ENCODE data around the gene GNAT2.

Gene GNAT2

DNA sequence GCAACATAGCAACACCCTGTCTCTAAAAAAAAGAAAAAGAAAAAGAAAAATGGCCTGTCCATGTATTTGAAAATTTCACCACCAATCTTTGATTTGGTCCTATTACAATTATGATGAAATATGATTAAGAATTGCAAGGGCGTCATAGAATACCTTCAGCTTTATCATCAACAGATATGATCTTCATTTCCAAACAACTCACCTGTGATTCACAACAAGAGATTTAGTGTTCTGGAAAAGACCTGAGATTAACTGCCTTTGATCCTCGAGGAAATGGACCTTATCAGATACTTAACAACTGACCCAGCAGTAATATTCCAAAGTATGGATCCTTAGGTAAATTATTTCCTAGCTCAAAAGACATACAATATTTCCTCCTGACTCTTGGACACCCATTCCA lies 33.0 kb upstream of the GNAT2 start:
- peaks cover 14% of the 10 kb centered on the region for H3K4me1 Mint-ChIP-seq (ENCODE audit: low read depth)
- H3K27me3 Mint-ChIP-seq: peaks cover 26% of the 10 kb centered on the region
- H3K27ac Mint-ChIP-seq: no peak overlapping the region
- no peak overlapping the region for H3K4me3 Mint-ChIP-seq
- no peaks in the 10 kb centered on the region for H3K36me3 Mint-ChIP-seq (ENCODE audit: low read depth)
- no peaks in the 10 kb centered on the region for H3K9me3 Mint-ChIP-seq

DNA sequence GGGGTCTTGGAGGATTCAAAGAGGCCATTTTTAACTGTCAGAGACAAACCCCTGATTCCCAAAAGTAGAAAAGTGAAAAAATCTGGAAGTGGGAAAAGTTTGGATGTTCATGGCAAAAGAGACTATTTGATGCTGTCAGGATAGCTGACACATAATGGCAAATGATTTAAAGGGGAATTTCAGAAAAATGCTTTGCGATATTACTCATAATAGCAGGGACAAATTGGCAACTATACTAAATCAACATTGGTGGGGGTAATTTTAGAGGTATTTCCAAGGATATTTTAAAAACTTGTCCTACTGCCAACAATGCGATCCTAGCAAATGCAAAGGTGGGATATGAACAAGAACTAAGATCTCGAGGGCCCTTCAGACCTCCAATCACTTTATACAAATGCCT lies 31.2 kb upstream of the GNAT2 start:
- Mint-ChIP-seq H3K4me3 (no peak overlapping the region), H3K4me1 (ENCODE audit: low read depth) (peaks cover 10% of the 10 kb centered on the region), H3K27ac (no peak overlapping the region), H3K27me3 (peaks cover 26% of the 10 kb centered on the region), H3K36me3 (ENCODE audit: low read depth) (no peaks in the 10 kb centered on the region), H3K9me3 (no peaks in the 10 kb centered on the region)

DNA sequence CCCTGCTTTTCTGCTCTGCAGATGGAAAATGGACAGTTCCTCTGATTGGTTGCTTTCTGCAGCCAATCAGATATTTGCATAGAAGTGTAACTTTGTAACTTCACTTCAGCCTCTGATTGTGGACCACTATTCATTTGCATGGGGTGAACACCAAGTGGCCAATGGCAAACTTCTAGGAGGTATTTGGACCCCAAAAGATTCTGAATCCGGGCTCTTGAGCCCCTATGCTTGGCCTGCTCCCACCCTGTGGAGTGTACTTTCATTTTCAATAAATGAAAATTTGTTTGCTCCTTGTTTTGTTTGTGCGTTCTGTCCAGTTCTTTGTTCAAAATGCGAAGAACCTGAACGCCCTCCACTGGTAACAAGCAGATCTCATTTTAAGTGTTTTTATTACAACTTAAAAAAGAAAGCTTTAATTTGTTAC lies 30.1 kb upstream of the GNAT2 start:
- Mint-ChIP-seq H3K27ac (no peak overlapping the region), H3K36me3 (ENCODE audit: low read depth) (no peaks in the 10 kb centered on the region), H3K9me3 (no peaks in the 10 kb centered on the region), H3K4me1 (ENCODE audit: low read depth) (no peaks in the 10 kb centered on the region), H3K4me3 (no peak overlapping the region), H3K27me3 (peaks cover 21% of the 10 kb centered on the region)

GRCh38 chr1:109644670-109645069 lies 25.3 kb upstream of the GNAT2 start:
- Mint-ChIP-seq H3K27me3 (peaks cover 3% of the 10 kb centered on the region), H3K36me3 (ENCODE audit: low read depth) (no peaks in the 10 kb centered on the region), H3K9me3 (no peaks in the 10 kb centered on the region), H3K27ac (no peak overlapping the region), H3K4me3 (no peak overlapping the region), H3K4me1 (ENCODE audit: low read depth) (peaks cover 7% of the 10 kb centered on the region)

GRCh38 chr1:109643385-109644230 lies 24.2 kb upstream of the GNAT2 start:
- Mint-ChIP-seq H3K27me3 (peaks cover 3% of the 10 kb centered on the region), H3K9me3 (no peaks in the 10 kb centered on the region), H3K27ac (no peak overlapping the region), H3K4me1 (ENCODE audit: low read depth) (peaks cover 7% of the 10 kb centered on the region), H3K36me3 (ENCODE audit: low read depth) (no peaks in the 10 kb centered on the region), H3K4me3 (no peak overlapping the region)

GRCh38 chr1:109642626-109643025 lies 23.2 kb upstream of the GNAT2 start:
- peaks cover 7% of the 10 kb centered on the region for H3K4me1 Mint-ChIP-seq (ENCODE audit: low read depth)
- no peaks in the 10 kb centered on the region for H3K9me3 Mint-ChIP-seq
- peaks cover 3% of the 10 kb centered on the region for H3K27me3 Mint-ChIP-seq
- H3K4me3 Mint-ChIP-seq: no peak overlapping the region
- no peak overlapping the region for H3K27ac Mint-ChIP-seq
- no peaks in the 10 kb centered on the region for H3K36me3 Mint-ChIP-seq (ENCODE audit: low read depth)

DNA sequence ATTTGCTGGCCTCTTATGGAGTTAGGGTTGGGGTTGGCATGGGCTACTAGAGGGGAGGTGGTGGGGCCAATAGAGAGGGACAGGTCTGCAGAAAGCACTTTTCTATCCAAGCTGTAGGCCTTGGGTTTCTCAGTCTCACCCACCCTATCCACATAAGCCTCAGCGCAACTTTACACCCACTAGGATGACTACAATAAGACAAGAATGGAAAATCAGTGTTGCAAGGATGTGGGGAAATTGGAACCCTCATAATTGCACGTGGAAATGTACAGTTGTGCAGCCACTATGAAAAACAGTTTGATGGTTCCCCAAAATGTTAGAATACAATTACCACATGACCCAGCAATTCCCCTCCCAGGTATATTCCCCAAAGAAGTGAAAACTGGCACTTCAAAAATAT lies 22.4 kb upstream of the GNAT2 start:
- peaks cover 3% of the 10 kb centered on the region for H3K27me3 Mint-ChIP-seq

DNA sequence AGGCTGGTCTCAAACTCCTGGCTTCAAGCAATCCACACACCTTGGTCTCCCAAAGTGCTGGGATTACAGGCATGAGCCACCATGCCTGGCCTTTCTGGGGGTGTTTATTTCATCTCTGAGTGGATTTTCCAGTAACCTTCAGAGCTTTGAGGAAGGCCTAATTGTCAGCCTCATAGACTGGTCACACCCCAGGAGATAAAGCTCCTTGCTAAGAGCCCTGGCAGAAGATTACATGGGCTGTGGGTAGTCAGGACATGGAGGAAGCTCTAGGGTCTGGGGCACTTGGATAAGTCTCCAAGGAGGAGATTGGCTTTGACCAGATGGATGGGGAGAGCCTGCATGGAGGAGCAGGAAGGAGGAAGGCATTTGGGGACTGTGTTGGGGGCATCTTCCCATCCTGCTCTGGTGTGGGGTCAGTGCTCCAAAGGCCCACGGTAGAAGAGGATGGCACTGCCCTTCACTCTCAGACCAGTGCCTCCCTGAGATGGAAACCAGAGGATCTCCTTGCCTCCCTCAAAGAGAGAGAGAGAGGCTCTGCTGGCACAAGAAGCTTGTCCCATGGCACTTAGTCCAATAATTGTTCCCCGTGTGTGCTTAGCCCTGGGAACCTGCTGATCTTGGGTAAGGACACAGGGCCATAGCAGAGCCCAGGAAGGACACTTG lies 21.8 kb upstream of the GNAT2 start:
- no peaks in the 10 kb centered on the region for H3K9me3 Mint-ChIP-seq
- H3K4me3 Mint-ChIP-seq: no peak overlapping the region
- H3K27me3 Mint-ChIP-seq: peaks cover 3% of the 10 kb centered on the region
- no peak overlapping the region for H3K27ac Mint-ChIP-seq
- H3K4me1 Mint-ChIP-seq (ENCODE audit: low read depth): peaks cover 7% of the 10 kb centered on the region
- no peaks in the 10 kb centered on the region for H3K36me3 Mint-ChIP-seq (ENCODE audit: low read depth)

More for the DNA sequence above, 22.4 kb upstream of the GNAT2 start:
- H3K27ac Mint-ChIP-seq: no peak overlapping the region
- H3K9me3 Mint-ChIP-seq: no peaks in the 10 kb centered on the region
- no peak overlapping the region for H3K4me3 Mint-ChIP-seq
- peaks cover 7% of the 10 kb centered on the region for H3K4me1 Mint-ChIP-seq (ENCODE audit: low read depth)
- no peaks in the 10 kb centered on the region for H3K36me3 Mint-ChIP-seq (ENCODE audit: low read depth)

DNA sequence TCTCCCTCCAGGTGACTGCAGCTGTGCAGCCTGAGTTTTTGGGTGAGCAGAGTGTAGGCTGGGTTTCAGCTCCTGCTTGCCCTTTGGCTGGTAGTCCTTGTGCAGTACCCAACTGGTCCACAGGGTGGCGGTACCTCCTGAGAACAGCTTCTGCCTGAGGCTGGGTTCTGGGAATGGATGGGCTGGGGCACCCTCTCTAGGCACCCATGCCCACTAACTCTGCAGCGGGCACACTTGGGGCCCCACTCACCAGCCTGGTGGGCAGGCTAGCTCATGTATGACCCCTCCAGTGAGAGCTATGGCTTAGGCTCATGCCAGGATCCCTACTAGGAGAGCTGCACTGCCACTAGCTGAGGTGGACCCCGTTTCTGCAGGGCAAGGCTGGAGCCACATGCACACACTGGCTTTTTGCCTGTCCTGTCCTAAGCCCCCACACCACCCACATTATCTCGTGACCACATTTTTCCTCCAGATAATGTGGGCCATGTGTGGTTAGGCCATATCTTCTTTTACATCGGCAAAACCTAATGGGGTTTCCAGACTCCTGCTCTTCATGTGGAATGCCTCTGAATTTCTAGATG lies 21.0 kb upstream of the GNAT2 start:
- no peaks in the 10 kb centered on the region for H3K9me3 Mint-ChIP-seq
- H3K4me1 Mint-ChIP-seq (ENCODE audit: low read depth): peaks cover 8% of the 10 kb centered on the region
- H3K27ac Mint-ChIP-seq: no peak overlapping the region
- no peaks in the 10 kb centered on the region for H3K36me3 Mint-ChIP-seq (ENCODE audit: low read depth)
- no peak overlapping the region for H3K4me3 Mint-ChIP-seq
- H3K27me3 Mint-ChIP-seq: peaks cover 3% of the 10 kb centered on the region

- H3K4me1 Mint-ChIP-seq (ENCODE audit: low read depth): peaks cover 14% of the 10 kb centered on the region
- H3K27me3 Mint-ChIP-seq: peaks cover 3% of the 10 kb centered on the region
- H3K9me3 Mint-ChIP-seq: no peaks in the 10 kb centered on the region
- H3K4me3 Mint-ChIP-seq: no peak overlapping the region
- no peak overlapping the region for H3K27ac Mint-ChIP-seq
- no peaks in the 10 kb centered on the region for H3K36me3 Mint-ChIP-seq (ENCODE audit: low read depth)
These were observed 20.4 kb upstream of the GNAT2 start for GRCh38 chr1:109639841-109640184.

- no peak overlapping the region for H3K27ac Mint-ChIP-seq
- H3K9me3 Mint-ChIP-seq: no peaks in the 10 kb centered on the region
- no peaks in the 10 kb centered on the region for H3K36me3 Mint-ChIP-seq (ENCODE audit: low read depth)
- H3K4me3 Mint-ChIP-seq: no peak overlapping the region
- peaks cover 19% of the 10 kb centered on the region for H3K4me1 Mint-ChIP-seq (ENCODE audit: low read depth)
- H3K27me3 Mint-ChIP-seq: peaks cover 3% of the 10 kb centered on the region
These were observed 19.8 kb upstream of the GNAT2 start for GRCh38 chr1:109639063-109639840.

- peaks cover 3% of the 10 kb centered on the region for H3K27me3 Mint-ChIP-seq
- H3K9me3 Mint-ChIP-seq: no peaks in the 10 kb centered on the region
- no peak overlapping the region for H3K27ac Mint-ChIP-seq
- no peak overlapping the region for H3K4me3 Mint-ChIP-seq
- no peaks in the 10 kb centered on the region for H3K36me3 Mint-ChIP-seq (ENCODE audit: low read depth)
- H3K4me1 Mint-ChIP-seq (ENCODE audit: low read depth): peaks cover 21% of the 10 kb centered on the region
These were observed 18.0 kb upstream of the GNAT2 start for GRCh38 chr1:109637446-109637845.

DNA sequence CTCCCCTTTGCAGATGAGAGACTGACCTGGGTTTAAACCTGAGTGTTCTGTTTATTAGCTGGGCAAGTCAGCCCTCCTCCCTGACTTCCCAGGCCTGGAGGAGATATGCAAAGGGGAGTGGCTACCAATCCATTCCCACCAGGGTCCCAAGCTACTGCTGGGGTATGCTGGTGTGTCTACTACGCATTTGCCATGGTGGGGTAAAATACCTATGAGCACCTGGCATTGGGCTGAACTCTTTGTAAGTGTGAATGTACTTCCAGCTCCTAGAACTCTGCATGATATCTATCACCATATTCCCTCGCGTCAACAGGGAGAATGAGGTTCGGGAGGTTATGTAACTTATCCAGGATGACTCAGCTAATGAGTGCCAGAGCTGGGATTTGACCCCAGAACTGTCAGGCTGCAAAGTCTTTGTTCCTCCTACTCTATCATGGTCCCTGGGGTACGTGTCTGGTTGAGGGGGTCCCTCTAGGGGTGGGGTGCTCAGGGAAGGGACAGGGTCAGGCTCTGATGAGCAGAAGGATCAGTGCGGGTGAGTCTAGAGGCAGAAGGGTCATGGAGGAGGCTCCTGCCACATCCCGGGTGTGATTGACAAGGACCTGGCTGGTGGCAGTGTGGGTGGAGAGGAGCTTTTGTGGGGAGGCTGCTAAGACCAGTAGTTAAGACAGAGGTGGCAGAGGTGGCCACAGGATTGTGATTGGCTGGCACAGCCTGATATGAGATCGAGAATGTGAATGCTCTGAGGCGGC lies 17.0 kb upstream of the GNAT2 start:
- Mint-ChIP-seq H3K9me3 (no peaks in the 10 kb centered on the region), H3K4me1 (ENCODE audit: low read depth) (peaks cover 21% of the 10 kb centered on the region), H3K36me3 (ENCODE audit: low read depth) (peaks cover 4% of the 10 kb centered on the region), H3K27ac (no peak overlapping the region), H3K4me3 (no peak overlapping the region), H3K27me3 (peaks cover 3% of the 10 kb centered on the region)

- peaks cover 10% of the 10 kb centered on the region for H3K36me3 Mint-ChIP-seq (ENCODE audit: low read depth)
- no peak overlapping the region for H3K27ac Mint-ChIP-seq
- H3K9me3 Mint-ChIP-seq: no peaks in the 10 kb centered on the region
- H3K4me3 Mint-ChIP-seq: no peak overlapping the region
- peaks cover 3% of the 10 kb centered on the region for H3K27me3 Mint-ChIP-seq
- peaks cover 18% of the 10 kb centered on the region for H3K4me1 Mint-ChIP-seq (ENCODE audit: low read depth)
These were observed 16.4 kb upstream of the GNAT2 start for GRCh38 chr1:109635862-109636200.
